Measurements from ENCODE around the gene PRKG1. TPM values are rescaled to one million over a fixed set of nuclear protein-coding genes. Genes with fewer than 3 reads are reported as not detected.

PRKG1 gene
- total and polyA plus RNA-seq, 4 donors, result 0.46 to 5.1 (median 1.5) TPM

- no peaks in the 10 kb centered on the region for H3K27me3 ChIP-seq (ENCODE audit: control insufficient read depth in 4 of 4, insufficient read depth in 4 of 4, low read length in 3 of 4)
- no peaks in the 10 kb centered on the region for H3K36me3 ChIP-seq (ENCODE audit: control insufficient read depth in 4 of 4, insufficient read depth in 3 of 4, low read depth in 1 of 4, low read length in 3 of 4)
- WGBS, result 78% methylated on average over 1 of the region's 1 CpG
- TF ChIP-seq EGR1 (IDR thresholded peaks at IDR 0.05; ENCODE audit: low read depth in 2 of 2) (no peak), HNF4A (conservative IDR thresholded peaks at IDR 0.05) (no peak), TAF1 (conservative IDR thresholded peaks at IDR 0.05) (no peak), YY1 (IDR thresholded peaks at IDR 0.05) (no peak), FOXA2 (IDR thresholded peaks at IDR 0.05) (no peak), JUND (IDR thresholded peaks at IDR 0.05) (no peak), ZBTB33 (IDR thresholded peaks at IDR 0.05) (no peak), RXRA (IDR thresholded peaks at IDR 0.05) (no peak), NR2F2 (IDR thresholded peaks at IDR 0.05) (no peak), REST (IDR thresholded peaks at IDR 0.05) (no peak), SP1 (IDR thresholded peaks at IDR 0.05) (no peak), HNF4G (IDR thresholded peaks at IDR 0.05) (no peak), RAD21 (IDR thresholded peaks at IDR 0.05) (no peak), GABPA (IDR thresholded peaks at IDR 0.05 in 1 of 2, conservative IDR thresholded peaks at IDR 0.05 in 1 of 2) (no peak)
- TF ChIP-seq, protein P1, sequence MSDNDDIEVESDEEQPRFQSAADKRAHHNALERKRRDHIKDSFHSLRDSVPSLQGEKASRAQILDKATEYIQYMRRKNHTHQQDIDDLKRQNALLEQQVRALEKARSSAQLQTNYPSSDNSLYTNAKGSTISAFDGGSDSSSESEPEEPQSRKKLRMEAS (IDR thresholded peaks at IDR 0.05), result no peak
- TF ChIP-seq, protein P2, sequence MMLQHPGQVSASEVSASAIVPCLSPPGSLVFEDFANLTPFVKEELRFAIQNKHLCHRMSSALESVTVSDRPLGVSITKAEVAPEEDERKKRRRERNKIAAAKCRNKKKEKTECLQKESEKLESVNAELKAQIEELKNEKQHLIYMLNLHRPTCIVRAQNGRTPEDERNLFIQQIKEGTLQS (IDR thresholded peaks at IDR 0.05), result no peak
- TF ChIP-seq, protein P3, sequence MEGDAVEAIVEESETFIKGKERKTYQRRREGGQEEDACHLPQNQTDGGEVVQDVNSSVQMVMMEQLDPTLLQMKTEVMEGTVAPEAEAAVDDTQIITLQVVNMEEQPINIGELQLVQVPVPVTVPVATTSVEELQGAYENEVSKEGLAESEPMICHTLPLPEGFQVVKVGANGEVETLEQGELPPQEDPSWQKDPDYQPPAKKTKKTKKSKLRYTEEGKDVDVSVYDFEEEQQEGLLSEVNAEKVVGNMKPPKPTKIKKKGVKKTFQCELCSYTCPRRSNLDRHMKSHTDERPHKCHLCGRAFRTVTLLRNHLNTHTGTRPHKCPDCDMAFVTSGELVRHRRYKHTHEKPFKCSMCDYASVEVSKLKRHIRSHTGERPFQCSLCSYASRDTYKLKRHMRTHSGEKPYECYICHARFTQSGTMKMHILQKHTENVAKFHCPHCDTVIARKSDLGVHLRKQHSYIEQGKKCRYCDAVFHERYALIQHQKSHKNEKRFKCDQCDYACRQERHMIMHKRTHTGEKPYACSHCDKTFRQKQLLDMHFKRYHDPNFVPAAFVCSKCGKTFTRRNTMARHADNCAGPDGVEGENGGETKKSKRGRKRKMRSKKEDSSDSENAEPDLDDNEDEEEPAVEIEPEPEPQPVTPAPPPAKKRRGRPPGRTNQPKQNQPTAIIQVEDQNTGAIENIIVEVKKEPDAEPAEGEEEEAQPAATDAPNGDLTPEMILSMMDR (IDR thresholded peaks at IDR 0.05; ENCODE audit: low read depth, low read length, missing input control), result no peak
- H3K9ac ChIP-seq (ENCODE audit: low read depth in 1 of 2, low read length in 2 of 2), result no peak overlapping the region
- no peak overlapping the region for H3K4me3 ChIP-seq (ENCODE audit: low read depth in 1 of 3, low read length in 3 of 3)
- H3K9me3 ChIP-seq (ENCODE audit: control insufficient read depth in 4 of 4, low read length in 3 of 4), result no peaks in the 10 kb centered on the region
- H3K27ac ChIP-seq (ENCODE audit: low read depth in 1 of 2, low read length in 2 of 2), result no peak overlapping the region
- no peak for DNase-seq (ENCODE audit: low spot score)
- H3K4me1 ChIP-seq (ENCODE audit: control insufficient read depth in 4 of 4, insufficient read depth in 4 of 4, low read length in 3 of 4), result peaks cover 0 to 1% (median 0%) of the 10 kb centered on the region in 4 donors
These were observed 877.8 kb downstream of the PRKG1 start for GRCh38 chr10:51952056-51952455.
